Smooth muscle cell (in vitro differentiated cells): ENCODE results near the gene DIPK1A. TPM values are rescaled to one million over a fixed set of nuclear protein-coding genes. Genes with fewer than 3 reads are reported as not detected.

ENCODE experiments used
- DNase-seq: peaks from one replicate; lab custom pipeline; 2025; ENCODE audit not compliant: unreplicated experiment; lab: John Stamatoyannopoulos, UW
- H2AFZ ChIP-seq: fragments of 200-600 bp; sonication (generic); 2 replicates; pipeline ENCODE4 v1.6.0; 2016; ENCODE audit warnings: antibody characterized with exemption, low read depth, mild to moderate bottlenecking
- H3F3A ChIP-seq: fragments of 200-600 bp; sonication (generic); 2 replicates; pipeline ENCODE4 v1.6.0; 2017; ENCODE audit warnings: antibody characterized with exemption, low read depth
- H3K27ac ChIP-seq: fragments of 200-600 bp; sonication (generic); 2 replicates; pipeline ENCODE4 v1.5.1; 2016; ENCODE audit warnings: low read depth, mild to moderate bottlenecking
- H3K27me3 ChIP-seq: fragments of 200-600 bp; sonication (generic); 2 replicates; pipeline ENCODE4 v1.6.1; 2016; ENCODE audit warnings: low read depth, mild to moderate bottlenecking
- H3K36me3 ChIP-seq: fragments of 200-600 bp; sonication (generic); 2 replicates; pipeline ENCODE4 v1.5.1; 2016; ENCODE audit warnings: low read depth
- H3K4me1 ChIP-seq: fragments of 200-600 bp; sonication (generic); 2 replicates; pipeline ENCODE4 v1.5.1; 2016; ENCODE audit warnings: low read depth
- H3K4me2 ChIP-seq: fragments of 200-600 bp; sonication (generic); 2 replicates; pipeline ENCODE4 v1.6.0; 2016; ENCODE audit warnings: mild to moderate bottlenecking
- H3K4me3 ChIP-seq: fragments of 200-600 bp; sonication (generic); 2 replicates; pipeline ENCODE4 v1.5.1; 2016; ENCODE audit warnings: mild to moderate bottlenecking
- H3K79me2 ChIP-seq: fragments of 200-600 bp; sonication (generic); 2 replicates; pipeline ENCODE4 v1.6.0; 2016; ENCODE audit warnings: low read depth, mild to moderate bottlenecking
- H3K9ac ChIP-seq: fragments of 200-600 bp; sonication (generic); 2 replicates; pipeline ENCODE4 v1.6.0; 2016; ENCODE audit warnings: low read depth
- H3K9me3 ChIP-seq: fragments of 200-600 bp; sonication (generic); replicated peaks from 2 replicates; pipeline ENCODE4 v1.5.1; 2016; ENCODE audit warnings: low read depth
- H4K20me1 ChIP-seq: fragments of 200-600 bp; sonication (generic); 2 replicates; pipeline ENCODE4 v1.6.0; 2016; ENCODE audit warnings: low read depth
- WGBS: methylation state at CpG from one replicate; pipeline ENCODE4 v1.1.7; 2016; ENCODE audit warnings: low lambda C conversion rate; 5-methylcytosine and 5-hydroxymethylcytosine counted together
- polyA plus RNA-seq: library from polyadenylated mRNA; unstranded; fragments of >200 nt; fragmentation: Nextera tagmentation; extraction: Ambion mirVana; gene quantifications from 2 replicates; pipeline ENCODE4 v1.2.1, GENCODE V29; 2016
- total RNA-seq: library from RNA; depleted of rRNA; stranded (reverse); fragments of >200 nt; gene quantifications from 2 replicates; pipeline ENCODE4 v1.2.3, GENCODE V29; 2014
- TF ChIP-seq, protein P1 (sequence below): fragments of 200-600 bp; sonication (generic); IDR thresholded peaks from 2 replicates; pipeline ENCODE4 v1.5.1; 2017; ENCODE audit warnings: borderline replicate concordance, mild to moderate bottlenecking, antibody characterized with exemption; ENCODE audit not compliant: insufficient read depth, poor library complexity, severe bottlenecking

The DIPK1A gene
- total and polyA plus RNA-seq, 2 experiments from 2014 or later = 7.3 to 8.3 TPM

DNA sequence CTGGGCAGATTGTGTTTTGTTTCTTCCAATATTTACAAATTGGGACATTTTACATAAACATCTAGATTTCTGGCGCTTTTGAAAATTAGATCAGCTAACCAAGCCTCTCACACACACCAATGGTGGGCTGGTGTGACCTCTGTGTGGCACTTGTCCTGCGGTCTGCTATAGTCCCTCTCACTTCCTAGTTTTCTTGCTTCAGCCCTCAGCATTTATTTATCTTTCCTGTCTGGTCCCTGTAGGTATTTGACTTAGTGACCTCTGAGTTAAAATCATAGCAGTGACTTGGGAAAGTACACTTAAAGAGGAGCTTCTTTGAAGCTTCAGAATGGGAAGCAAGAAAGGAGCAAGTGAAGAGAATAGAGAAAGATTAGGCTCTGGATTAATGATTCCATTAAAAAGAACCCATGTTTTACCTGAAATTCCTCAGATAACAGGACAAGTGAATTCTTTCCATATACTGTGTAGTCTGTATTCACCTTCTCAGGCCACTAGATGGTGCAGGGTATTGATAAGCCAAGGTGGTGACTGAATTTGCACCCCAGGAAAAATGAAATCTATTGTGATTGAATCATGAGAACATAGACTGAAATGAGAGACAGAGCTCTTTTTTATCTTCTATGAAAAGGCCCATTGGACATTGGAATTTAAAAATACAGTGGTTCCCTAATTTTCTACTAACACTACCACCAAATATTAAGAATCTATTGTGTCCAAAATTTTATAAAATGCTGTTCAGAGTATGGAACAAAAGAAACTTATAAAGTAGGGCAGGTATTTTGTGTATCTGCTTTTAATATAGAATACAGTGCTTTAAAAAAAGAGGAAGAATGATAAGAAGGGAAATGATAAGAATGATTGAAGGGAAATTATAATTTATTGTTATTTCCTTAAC, 7.1 kb upstream of the DIPK1A start:
- TF ChIP-seq, protein P1, sequence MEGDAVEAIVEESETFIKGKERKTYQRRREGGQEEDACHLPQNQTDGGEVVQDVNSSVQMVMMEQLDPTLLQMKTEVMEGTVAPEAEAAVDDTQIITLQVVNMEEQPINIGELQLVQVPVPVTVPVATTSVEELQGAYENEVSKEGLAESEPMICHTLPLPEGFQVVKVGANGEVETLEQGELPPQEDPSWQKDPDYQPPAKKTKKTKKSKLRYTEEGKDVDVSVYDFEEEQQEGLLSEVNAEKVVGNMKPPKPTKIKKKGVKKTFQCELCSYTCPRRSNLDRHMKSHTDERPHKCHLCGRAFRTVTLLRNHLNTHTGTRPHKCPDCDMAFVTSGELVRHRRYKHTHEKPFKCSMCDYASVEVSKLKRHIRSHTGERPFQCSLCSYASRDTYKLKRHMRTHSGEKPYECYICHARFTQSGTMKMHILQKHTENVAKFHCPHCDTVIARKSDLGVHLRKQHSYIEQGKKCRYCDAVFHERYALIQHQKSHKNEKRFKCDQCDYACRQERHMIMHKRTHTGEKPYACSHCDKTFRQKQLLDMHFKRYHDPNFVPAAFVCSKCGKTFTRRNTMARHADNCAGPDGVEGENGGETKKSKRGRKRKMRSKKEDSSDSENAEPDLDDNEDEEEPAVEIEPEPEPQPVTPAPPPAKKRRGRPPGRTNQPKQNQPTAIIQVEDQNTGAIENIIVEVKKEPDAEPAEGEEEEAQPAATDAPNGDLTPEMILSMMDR = peak; percentile 30
- H3K4me1 ChIP-seq = peaks cover 2% of the 10 kb centered on the region
- no peaks in the 10 kb centered on the region for H4K20me1 ChIP-seq
- no peak overlapping the region for H3K27ac ChIP-seq
- no peaks in the 10 kb centered on the region for H3F3A ChIP-seq
- no peak overlapping the region for H3K9ac ChIP-seq
- no peak overlapping the region for H3K4me2 ChIP-seq
- no peaks in the 10 kb centered on the region for H3K27me3 ChIP-seq
- H3K9me3 ChIP-seq = no peaks in the 10 kb centered on the region
- H3K79me2 ChIP-seq = no peaks in the 10 kb centered on the region
- no peak for DNase-seq
- WGBS = 80% methylated on average over 2 of the region's 2 CpGs
- H3K36me3 ChIP-seq = no peaks in the 10 kb centered on the region
- no peak overlapping the region for H3K4me3 ChIP-seq
- H2AFZ ChIP-seq = no peak overlapping the region

DNA sequence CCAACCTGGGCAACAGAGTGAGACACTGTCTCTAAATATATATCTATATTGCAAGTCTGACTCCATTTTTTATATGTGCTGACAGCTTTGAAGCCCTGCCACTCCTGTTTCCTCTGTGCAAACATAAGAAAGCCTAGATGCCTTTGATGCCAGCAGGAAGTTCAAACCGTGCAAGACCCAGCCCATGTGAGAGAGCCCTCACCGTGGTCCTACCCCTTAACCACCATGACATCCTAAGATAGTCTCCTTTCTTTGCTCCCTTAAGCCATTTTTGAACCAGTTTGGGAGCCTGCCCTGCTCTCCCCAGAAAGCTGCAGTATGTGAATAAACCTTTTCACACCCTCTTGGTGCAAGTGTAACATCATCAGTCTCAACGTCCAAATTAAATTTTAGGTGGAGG, 3.7 kb upstream of the DIPK1A start:
- H3K36me3 ChIP-seq = no peaks in the 10 kb centered on the region
- no peaks in the 10 kb centered on the region for H4K20me1 ChIP-seq
- H3K27me3 ChIP-seq = no peaks in the 10 kb centered on the region
- no peak overlapping the region for H3K27ac ChIP-seq
- H3K9ac ChIP-seq = no peak overlapping the region
- H3K79me2 ChIP-seq = no peaks in the 10 kb centered on the region
- no peak overlapping the region for H2AFZ ChIP-seq
- no peak overlapping the region for H3K4me2 ChIP-seq
- no peak overlapping the region for H3K4me3 ChIP-seq
- no peaks in the 10 kb centered on the region for H3K9me3 ChIP-seq
- no peaks in the 10 kb centered on the region for H3F3A ChIP-seq
- TF ChIP-seq, protein P1 = no peak
- H3K4me1 ChIP-seq = peaks cover 6% of the 10 kb centered on the region
- 90% methylated on average over 3 of the region's 3 CpGs for WGBS
- DNase-seq = no peak

DNA sequence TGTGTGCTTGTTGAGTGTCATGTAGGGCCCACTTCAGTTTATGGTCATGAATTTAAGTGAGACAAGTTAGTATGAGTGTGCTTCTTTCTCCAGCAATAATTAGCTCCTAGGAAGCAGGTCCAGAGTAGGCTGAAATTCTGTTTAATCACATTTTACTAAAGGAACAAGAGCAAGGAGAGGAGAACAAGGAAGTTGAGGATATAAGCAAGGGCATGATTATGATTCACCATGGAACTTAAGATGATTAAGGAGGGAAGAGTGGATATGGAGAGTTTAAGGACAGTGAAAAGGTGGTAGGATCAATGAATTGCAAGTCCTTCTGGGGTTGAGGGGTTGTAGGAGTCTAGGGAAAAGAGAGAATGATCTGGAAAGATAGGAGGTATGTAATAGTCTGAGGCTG, 3.1 kb upstream of the DIPK1A start:
- Histone ChIP-seq H3K27ac (no peak overlapping the region), H3K79me2 (no peaks in the 10 kb centered on the region), H3K4me2 (no peak overlapping the region), H4K20me1 (no peaks in the 10 kb centered on the region), H3K4me1 (peaks cover 6% of the 10 kb centered on the region), H3K36me3 (no peaks in the 10 kb centered on the region), H3K4me3 (no peak overlapping the region), H3K27me3 (no peaks in the 10 kb centered on the region), H2AFZ (no peak overlapping the region), H3K9ac (no peak overlapping the region), H3K9me3 (no peaks in the 10 kb centered on the region), H3F3A (no peaks in the 10 kb centered on the region)
- DNase-seq = no peak
- TF ChIP-seq, protein P1 = no peak
